Myocyte (in vitro differentiated cells): ENCODE data around the gene ZC2HC1C. TPM values are rescaled to one million over a fixed set of nuclear protein-coding genes. Genes with fewer than 3 reads are reported as not detected.
A peak's percentile ranks its signal among the peaks of the same experiment; 100 is the strongest.
"Not testable (repeated sequence)": the region's sequence is repeated elsewhere in the genome, so short reads cannot be mapped to it uniquely, and the experiment has no call there.

Experiments used
- DNase-seq: peaks from one replicate; pipeline ENCODE4 v3.0.0-alpha.2; 2012; ENCODE audit warnings: low read depth
- total RNA-seq: library from RNA; depleted of rRNA; stranded (reverse); fragments of >200 nt; gene quantifications from 2 replicates; pipeline ENCODE4 v1.2.3, GENCODE V29; 2014

Gene ZC2HC1C
- total RNA-seq, 1 donor from 2014 or later: 1.6 TPM

- DNase-seq: no peak
Observed at GRCh38 chr14:75053396-75054291, 15.8 kb upstream of the ZC2HC1C start.

DNA sequence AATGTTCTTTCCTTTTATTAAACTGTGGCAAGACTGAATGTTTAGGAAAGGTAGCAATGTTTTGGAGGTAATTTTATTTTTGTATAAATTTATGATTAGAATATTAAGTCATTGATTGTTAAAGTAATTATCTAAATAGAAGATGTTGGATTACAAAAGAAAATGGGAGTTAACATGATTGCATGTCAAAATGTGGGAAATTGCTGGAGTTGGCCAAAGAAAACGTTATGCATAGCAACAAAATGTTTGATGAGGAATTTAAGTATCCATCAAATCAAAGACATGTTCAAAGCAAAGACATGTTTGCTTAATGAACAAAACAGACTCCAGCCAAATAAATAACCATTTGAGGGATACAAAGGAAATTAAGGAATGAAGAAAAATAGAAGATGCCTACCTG, 15.0 kb upstream of the ZC2HC1C start:
- DNase-seq: no peak

GRCh38 chr14:75059642-75060041, 9.8 kb upstream of the ZC2HC1C start:
- no peak for DNase-seq

GRCh38 chr14:75060420-75060819, 9.0 kb upstream of the ZC2HC1C start:
- DNase-seq: no peak

DNA sequence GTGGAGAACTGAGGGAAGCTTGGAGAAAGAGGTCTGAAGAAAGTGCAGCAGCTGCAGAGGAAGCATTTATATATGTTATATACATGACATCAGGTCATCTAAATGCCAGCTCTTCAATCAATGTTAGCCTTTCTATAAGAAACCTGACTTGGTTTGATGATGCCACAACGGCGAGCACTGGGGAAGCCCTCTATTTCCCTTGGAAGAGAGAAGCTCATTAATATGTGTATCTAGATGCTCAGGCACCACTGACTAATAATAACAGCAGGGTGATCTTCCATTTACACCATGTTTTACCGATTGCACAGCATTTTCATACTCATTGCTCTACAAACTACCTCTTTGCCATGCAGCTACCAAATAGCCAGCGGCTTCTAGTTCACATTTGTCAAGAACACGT, 6.4 kb upstream of the ZC2HC1C start:
- DNase-seq: no peak

DNA sequence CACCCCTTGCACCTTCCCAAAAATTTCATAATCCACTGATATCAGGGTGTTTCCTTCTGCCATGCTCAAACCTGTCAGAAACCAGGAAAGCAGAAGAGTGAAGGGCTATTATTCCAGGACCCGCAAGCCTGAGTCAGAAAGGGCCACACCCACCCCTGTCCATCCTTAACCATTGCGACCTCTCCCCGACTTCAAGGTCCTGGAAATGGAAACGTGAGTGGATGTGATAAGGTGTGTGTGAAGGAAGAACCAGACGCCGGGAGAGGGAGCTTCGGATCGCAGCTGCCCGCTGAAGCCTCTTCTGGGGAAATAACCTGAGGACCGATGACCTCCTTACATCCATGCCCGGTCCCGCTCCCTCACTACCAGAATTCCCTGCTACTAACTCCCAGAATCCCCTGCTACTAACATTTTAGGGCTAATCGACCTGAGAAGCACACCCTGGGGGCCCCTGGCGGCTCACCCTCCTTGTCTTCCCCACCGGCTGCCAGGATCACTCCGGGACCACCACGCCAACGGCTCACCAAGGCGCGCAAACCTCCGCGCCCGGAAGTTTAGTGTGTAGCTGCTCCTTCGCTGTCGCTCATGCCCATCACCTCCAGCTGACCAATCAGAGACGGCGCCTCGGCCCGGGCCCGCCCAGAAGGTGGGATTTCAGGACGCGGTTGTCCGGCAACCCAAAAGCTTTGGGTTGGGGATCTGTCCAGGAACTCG, 5.8 kb upstream of the ZC2HC1C start, which contains the start of gene ACYP1:
TSS of gene ACYP1 (minus strand) at position 534 of the 714 bp plus-strand sequence. CDS start at position 63, 471 bp downstream.
- peak; percentile 93 for DNase-seq

GRCh38 chr14:75064205-75064567, 5.3 kb upstream of the ZC2HC1C start:
- DNase-seq: no peak

GRCh38 chr14:75066691-75067090, 2.8 kb upstream of the ZC2HC1C start:
- no peak for DNase-seq

DNA sequence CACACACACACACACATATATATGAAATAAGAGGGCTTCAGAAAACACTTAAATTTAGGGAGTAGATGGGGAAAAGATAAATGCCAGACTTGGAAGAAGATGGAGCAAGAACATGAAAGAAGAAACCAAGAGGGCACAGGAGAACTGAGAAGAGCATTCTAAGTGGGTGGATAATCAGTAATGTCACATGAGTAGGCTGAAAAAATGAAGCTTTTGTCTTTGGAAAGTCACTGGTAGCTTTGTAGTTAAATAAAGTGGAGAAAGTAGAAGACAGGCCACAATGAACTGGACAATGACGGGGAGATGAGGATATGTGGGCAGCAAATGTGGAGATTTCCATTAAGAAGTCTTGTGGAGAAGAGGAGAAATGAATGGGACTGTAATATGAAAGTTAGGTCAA, 2.2 kb upstream of the ZC2HC1C start:
- no peak for DNase-seq

DNA sequence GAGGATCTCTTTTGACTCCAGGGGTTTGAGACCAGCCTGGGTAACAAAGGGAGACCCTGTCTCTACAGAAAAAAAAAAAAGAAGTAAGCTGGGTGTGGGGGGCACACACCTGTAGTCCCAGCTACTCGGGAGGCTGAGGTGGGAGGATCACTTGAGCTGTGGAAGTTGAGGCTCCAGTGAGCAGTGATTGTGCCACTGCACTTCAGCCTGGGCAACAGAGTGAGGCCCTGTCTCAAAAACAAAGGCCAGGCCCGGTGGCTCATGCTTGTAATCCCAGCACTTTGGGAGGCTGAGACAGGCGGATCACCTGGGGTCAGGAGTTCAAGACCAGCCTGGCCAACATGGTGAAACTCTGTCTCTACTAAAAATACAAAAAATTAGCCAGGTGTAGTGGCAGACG, 1.7 kb upstream of the ZC2HC1C start:
- DNase-seq: not testable (repeated sequence)

- peak; percentile 19 for DNase-seq
Observed at GRCh38 chr14:75068294-75069120, 934 bp upstream of the ZC2HC1C start.

GRCh38 chr14:75069811-75070145, 337 bp downstream of the ZC2HC1C start:
- peak; percentile 63 for DNase-seq

GRCh38 chr14:75070383-75070782, 942 bp downstream of the ZC2HC1C start:
- no peak for DNase-seq

GRCh38 chr14:75077794-75078193, 8.4 kb downstream of the ZC2HC1C start:
- DNase-seq: no peak

GRCh38 chr14:75079521-75079920, 10.1 kb downstream of the ZC2HC1C start:
- DNase-seq: no peak

DNA sequence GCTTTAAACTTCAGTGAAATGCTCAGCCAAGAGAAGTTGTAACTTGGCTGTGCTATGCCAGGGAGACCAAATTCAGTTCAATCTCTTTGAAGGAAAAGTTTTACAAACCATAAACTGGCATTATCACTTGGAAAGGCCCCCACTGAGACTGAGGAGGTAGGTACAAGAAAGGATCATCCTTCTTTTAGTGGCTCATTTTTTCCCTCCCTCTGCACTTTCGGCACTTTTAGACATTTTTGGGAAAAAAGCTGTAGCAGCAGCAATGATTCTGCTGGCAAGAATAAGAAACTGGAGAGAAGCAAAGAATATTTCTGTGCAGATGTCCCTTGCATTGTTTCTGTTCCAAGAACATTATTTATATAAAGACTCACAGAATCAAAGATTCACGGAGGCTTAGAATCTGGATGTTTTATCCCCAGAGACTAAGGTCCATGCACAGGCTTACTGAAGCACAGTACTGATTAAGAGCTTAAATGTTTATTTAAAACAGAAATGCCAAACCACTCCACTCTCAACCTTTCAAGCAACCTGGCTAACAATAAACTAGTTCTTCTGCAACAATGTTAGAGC, 12.3 kb downstream of the ZC2HC1C start:
- DNase-seq: no peak

DNA sequence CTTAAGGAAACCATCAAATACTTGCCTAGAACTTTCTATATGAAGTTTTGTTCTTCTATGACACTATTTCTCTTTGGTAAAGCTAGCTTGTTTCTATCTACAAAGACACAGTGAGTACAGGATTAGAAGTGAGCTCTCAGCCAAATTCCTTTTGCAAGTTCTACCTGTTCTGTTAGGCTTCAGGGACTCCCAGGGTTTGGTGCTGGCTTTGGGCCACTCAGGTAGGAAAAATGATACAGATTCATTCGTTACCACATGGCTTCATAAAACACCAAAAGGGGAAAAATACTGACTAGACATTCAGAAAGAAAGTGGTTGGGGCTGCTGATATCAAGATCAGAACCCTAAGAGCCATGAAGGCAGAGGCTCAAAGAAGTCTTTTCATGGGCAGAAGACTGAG, 13.8 kb downstream of the ZC2HC1C start:
- DNase-seq: no peak

DNA sequence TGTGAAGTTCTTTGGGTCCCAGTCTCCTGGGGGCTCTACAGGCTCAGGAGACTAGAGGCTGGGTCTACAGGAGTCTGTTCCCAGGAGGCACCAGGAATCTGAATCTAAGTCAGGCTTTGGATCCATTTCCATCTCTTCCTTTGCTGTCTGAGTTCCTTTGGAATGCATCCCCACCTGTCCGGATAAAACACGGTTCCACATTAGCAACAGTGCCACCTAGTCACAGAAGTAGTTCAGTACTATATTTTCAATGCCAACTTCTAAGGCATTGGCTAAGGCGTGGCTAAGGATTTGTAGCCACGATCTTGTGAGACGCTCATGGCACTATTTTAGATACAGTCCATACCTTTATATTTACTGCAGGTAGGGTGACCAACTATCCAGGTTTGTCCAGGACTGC, 15.1 kb downstream of the ZC2HC1C start:
- DNase-seq: peak; percentile 9

- DNase-seq: no peak
Observed at GRCh38 chr14:75088153-75088552, 18.7 kb downstream of the ZC2HC1C start.

DNA sequence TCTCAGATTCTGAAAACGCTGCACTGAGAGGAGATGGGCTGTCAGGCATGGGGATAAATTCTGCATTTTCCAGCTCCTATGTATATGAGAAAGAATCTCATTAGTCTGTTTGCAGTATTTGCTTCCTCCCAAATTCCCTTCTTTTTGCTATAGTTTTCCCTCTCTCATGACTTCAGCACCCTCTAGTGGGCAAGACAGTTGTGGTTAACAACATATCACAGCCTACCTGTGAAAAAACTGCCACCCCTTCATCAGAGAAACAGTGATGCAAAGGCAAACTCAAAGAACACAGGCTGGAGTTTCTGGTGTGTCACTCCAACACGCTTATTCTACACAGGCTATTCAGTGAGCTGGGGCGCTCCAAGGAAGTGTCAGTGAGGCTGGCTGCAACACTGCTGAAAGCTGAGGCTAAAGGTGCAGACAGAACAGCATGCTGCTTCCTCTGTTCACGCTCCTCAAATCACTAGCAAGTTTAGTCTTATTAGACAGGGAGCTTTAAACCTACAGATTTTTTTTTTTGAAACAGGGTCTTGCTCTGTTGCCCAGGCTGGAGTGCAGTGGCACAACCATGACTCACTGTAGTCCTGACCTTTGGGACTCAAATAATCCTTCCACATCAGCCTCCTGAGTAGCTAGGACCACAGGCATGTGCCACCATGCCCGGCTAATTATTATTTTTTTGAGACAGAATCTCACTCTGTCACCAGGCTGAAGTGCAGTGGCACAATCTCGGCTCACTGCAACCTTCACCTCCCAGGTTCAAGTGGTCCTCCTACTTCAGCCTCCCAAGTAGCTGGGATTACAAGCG, 19.3 kb downstream of the ZC2HC1C start:
- peak; percentile 67 for DNase-seq
